ENCODE data around the gene UBL7.

UBL7 gene

DNA sequence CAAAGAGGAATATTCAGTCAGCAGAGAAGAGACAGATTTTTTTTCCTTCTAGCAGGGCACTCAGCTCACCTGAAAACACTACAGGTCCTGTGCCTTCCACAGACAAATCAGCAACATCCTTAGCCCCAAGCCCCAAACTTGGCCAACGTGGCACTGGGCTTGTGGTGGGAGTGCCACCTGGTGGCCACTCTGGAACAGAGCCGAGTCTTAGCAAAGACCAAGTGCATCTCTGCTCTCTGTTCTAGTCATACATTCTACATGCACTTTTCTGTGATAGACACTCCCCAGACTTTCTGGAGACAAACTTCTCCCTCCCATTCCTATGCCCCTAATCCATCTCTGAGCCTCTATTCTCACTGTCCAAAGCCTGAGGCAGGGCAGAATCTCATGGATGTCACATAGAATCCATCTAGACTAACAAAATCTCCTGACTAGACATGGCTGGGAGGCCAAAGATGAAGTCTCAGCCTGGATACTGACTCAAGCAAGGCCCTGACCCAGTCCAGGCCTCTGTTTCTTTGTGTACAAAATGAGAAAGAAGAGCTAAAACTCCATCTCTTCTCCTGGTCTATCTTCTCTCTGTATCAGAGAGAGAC, 22.1 kb downstream of the UBL7 start:
- peak; percentile 54 for DNase-seq (ENCODE audit: low read depth)

DNA sequence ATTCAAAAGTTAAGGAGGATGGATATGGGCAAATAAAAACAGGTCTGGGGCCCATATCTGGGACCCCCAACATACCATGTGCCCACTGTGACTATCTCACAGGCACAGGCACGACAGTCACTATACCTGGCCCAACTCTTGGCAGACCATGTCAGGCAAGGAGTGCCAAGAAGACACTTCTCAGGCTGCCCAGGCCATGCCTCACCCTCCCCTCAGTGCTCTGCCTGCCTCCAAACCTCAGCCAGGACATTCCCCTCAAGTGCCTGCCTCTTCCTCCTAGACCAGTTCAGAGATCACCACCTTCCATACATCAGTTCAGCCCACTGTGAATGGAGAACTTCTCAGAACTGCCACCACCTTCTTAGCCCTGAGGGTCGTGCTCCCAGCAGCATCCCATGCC, 22.8 kb downstream of the UBL7 start:
- DNase-seq (ENCODE audit: low read depth) = no peak

DNA sequence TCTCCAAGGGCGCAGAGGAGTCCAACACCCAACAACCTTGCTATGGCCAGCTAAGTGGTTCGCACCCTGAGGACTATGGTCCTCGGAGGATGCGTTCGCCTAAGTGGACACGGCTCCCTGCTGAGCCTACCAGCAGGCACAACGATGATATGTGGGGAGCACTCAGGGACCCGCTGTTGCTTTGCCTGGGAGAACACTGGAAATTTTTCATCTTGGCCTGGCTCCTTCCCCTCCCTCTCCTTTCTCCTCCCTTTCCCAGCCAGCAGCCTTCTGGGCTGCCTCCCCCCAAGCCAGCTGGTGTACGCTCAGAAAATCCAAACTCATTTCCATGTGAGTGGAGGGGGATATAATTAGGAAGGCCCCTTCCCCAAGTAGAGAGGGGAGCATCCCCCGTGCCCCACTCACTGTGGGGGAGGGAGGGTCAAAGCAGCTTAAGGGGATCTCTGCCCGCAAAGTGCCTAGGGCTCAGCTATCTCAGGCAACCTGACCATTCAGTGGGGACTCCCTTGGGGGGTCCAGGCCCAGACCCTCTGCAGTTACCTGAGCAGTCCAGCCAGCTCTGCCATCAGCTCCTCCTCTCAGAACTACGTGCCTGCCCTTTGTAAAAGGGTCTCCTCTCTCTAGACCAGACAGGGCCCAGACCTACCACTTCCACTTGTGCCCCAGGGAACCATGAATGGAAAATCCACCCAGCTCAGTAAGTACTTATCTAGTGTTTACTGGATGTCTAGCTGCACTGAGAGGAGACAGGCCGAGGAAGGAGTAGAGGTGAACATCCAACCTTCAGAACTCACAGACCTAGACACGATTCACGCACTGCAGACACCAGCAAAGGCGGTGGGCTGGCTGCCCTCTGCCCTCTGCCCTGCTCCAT, 26.5 kb downstream of the UBL7 start:
- DNase-seq (ENCODE audit: low read depth) = no peak

DNA sequence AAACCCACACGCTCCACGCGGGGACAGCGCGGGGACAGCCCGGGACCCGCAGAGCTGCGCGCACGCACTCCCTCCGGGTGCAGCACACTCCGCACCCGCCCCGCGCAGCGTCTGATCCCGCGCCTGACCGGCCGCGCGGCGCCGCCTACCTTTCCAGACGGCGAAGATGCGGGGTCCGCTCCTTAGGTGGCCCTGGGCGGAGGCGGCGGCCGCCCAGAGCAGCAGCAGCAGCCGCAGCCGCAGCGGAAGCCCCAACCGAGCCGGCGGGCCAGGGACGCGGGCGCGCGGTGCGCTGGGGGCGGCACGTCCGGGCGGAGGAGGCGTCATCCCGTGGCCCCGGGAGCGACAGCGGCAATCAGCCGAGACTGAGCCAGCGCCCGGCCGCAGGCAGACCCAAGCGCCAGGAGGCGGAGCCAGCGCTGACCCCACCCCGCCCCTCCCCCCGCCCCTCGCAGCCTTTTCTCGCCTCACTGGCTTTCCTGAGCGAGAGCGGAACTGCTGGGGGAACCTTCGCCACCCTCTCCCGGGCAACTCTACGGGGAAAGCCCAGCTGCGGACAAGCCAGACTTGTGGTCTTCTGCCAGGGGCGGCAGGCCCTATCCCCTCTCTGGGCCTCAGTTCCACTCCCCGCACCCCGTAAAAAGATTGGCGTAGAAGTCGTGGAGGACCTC, 27.2 kb downstream of the UBL7 start, which contains the start of gene SEMA7A:
TSS of gene SEMA7A (minus strand) at position 367 of the 671 bp plus-strand sequence. CDS start at position 327, 40 bp downstream.
- peak; percentile 40 for DNase-seq (ENCODE audit: low read depth)

DNA sequence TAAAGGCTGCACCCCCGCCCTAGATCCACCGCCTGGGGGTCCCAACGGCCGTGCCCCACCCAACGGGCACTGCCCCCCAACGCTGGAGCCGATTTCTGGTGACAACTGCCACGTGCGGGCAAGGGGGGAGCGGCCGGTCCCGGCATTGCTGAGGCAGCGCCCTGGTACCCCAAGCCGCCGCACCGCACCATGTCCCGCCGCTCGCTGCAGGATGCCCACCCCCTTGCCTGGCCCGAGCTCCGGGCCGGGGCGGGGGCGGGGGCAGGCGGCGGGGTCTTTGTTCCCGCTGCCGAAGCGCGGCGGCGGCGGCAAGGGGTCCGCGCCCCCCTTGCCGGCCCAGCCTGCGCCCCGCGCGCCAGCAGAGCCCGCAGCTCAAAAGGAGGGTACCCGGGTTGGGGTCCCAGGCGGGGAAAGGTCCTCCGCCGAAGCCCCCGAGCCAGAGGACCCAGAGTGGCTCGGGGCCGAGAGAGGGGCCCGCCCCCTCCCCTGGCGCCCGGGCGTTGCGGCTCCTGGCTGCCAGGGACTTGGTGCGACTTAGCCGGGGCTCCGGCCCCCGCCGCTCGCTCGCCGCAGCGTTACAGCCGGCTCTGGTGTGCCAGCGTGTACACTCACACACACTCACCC, 27.9 kb downstream of the UBL7 start:
- no peak for DNase-seq (ENCODE audit: low read depth)

DNA sequence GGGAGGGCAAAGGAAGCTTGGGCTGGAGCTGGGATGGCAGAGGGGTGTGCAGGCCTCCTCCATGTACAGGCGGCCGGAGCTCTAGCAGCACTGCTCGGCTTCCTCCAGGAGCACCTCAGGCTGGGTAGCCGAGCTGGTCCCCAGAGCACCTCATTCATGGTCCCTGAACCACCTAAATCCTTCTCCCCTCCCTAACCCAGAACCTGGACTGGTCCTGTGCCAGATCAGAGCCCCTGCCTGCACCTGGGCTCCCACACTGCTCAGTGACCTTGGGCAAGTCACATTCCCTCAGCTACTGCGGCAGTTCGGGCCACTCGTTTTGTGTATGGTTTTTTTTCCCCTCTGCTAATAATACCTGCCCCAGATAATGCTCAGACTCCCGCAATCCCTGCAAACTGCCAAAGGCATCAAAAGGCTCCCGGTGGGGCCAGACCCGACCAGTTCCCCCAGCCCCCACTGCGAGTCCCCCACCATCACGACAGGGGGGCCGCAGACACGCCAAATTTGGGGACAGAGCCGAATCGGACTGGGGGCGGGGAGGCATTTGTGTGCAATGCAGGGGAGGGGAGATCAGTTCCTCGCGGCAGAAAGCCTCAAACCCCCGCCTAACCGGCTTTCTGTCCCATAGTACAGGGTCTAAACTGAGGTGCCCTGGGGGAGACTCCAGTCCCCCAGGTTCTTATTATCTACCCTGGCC, 28.5 kb downstream of the UBL7 start:
- DNase-seq (ENCODE audit: low read depth) = no peak

DNA sequence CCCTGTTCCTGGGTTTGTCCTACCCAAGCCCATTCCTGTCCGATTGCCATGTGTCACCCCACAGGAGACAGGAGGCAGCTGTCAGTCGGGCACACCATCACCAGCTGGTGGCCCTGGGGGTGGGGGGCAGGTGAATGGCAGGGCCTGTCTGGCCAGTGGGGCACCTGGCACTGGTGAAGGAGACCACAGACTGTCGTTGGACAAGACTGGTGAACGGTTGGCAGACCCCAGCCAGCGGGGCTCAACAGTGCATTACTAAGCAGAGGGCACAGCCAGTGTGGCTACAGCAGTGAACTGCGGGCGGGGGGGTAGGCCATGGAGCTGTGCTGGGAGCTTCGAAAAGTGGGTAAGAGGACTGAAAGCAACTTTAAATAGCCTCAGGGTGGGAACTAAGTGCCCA, 29.3 kb downstream of the UBL7 start:
- DNase-seq (ENCODE audit: low read depth) = no peak

DNA sequence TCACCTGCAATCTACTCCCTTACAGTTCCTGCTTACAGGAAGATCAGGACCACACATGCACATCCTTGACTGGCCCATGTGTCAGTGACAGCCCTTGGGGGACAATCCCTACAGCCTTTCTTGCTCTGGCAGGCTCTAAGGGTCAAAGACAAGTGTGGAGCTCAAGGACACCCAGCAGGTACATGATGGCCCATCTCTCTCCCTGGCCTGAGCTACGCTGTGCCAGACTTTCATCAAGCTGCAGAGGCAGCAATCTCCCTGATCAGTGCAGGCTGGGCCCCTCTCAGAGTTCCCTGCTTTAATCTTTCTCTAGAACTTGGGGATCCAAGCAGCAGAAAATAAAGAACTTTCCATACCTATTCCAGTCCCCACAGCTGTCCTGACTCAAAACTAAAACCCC, 29.8 kb downstream of the UBL7 start:
- no peak for DNase-seq (ENCODE audit: low read depth)

DNA sequence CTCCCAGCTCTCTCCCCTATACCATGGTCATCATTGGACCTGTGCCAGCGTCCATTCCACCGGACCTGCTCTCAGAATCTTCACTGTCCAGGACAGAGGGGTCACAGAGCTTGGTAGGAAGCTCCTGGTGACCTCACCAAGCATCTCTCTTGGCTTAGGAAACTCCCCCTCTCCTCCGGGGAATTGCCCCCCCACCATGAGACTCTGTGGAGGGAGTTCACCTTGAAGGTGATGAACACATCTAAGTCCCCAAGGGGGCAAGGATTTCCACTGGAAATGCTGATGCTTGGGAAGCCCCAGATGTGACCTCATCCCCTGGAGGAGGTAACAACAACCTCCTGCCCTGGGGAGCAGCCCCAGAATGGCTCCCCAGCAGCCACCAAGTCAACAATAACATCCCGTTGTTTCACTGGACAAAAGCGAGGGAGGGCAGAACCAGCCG, 30.4 kb downstream of the UBL7 start:
- DNase-seq (ENCODE audit: low read depth) = no peak

DNA sequence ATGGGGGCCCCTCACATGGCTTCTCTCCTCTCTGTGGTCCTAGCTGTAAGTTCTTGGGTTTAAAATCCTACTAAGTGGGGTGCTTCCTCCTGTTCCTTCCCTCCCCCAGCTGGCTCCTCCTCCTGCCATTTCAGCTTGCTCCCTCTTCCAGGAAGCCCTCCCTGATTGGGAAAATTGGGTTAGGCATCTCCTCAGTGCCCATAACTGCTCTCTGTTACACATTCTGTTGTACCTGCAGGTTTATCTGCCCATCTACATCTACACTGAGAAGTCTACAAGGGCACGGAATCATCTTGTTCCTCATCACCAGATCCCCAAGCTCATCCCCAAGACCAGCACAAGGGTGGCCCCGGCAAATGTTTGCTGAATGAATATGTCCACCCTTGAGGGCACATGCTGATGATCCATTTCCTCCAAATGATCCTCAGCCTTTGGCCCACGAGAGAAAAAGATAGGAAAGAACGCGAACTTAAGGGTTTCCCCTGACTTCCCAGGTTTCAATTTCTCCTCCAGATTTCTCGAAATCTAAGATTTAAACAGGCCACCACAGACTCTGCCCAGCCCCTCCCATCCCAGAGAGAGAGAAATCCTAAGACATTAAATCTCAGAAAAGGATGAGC, 31.1 kb downstream of the UBL7 start:
- DNase-seq (ENCODE audit: low read depth) = no peak

DNA sequence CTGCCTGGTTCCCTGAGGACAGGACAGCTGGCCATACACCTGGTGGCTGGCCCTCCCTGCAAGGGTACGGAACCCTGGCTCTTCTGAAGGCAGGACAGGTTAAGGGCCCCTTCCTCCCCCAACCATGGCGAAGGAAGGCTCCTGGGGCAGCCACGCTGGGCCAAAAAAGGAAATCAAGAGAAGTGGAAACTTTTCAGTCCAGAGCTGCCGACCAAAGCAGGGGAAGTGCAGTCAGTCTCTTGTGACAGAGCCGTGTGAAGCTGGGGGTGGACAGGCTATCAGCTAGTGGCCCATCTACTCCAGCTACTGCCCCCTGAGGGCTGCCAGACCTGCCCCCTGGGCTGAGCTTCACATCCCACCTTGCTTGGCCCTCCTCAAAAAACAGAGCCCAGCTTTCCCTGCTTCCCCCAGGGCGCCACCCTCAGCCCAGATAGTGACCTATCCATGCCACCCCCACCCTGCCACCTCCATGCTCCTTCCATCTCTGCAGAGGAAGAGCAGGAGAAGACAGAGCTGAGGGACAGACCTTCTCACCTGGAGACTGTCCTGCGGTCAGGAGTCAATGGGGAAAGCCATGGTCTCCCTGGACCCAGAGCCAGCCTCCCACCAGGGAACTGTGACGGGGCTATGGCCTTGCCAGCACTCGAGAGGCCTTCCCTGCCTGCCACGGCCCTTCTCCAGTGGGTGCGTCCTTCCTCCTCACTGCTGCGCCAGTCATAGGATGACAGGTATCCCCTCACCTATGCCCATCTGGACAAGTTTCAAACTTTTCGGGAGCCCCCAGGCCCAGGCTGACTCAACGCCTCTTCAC, 31.8 kb downstream of the UBL7 start:
- DNase-seq (ENCODE audit: low read depth) = no peak

DNA sequence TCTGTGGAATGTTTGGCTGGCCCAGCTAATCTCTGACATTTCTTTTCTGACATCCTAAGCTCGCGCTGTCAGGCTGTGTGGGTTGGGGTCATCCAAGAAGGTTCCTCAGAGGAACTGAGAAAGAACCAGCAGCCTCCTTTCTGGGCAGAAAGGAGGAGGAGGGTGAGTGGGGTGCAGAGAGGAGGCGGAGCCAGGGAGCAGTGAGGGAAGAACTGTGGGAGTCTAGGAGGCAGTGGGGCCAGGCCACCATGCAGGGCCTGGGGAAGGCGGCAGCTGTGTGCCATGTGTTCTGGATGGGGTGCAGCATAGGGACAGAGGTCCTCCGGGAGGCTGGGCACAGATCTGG, 32.5 kb downstream of the UBL7 start:
- DNase-seq (ENCODE audit: low read depth) = no peak

DNA sequence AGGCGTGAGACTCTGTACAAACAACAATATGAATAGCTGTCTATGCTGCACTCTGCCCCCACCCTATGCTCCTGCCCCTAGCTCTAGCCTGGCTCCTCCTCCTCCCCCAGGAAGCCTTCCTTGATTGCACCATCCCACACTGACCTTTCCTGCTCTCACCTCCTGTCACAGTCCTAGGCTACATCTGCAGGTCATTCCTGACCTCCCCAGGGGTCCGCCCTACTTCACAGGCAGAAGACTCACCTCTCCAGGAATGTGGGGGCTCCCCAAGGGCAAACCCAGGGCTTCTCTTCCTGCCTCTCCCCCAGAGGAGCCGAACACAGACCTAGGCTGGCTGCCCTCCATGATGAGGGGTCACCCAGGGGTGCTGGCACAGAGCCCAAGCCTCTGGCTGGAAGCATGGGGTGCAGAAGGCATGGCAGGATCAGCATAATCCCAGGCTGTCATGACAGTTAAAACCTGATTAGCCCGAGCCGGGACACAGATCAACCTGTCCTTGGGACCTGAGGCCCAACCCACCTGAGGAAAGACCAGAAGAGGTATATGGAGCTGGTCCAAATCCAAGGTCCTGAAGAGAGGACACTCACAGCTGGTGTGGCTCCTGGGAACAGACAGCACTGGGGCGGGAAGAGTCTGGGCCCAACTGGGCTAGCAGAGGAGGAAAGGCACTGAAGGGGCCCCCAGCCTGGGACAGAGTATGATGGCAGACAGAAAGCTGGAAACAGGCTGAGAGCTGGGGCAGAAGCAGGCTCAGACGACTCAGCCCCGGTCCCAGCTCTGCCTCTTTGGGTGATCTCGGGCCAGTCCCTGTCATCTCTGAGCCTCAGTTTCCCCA, 33.1 kb downstream of the UBL7 start:
- DNase-seq (ENCODE audit: low read depth) = no peak

DNA sequence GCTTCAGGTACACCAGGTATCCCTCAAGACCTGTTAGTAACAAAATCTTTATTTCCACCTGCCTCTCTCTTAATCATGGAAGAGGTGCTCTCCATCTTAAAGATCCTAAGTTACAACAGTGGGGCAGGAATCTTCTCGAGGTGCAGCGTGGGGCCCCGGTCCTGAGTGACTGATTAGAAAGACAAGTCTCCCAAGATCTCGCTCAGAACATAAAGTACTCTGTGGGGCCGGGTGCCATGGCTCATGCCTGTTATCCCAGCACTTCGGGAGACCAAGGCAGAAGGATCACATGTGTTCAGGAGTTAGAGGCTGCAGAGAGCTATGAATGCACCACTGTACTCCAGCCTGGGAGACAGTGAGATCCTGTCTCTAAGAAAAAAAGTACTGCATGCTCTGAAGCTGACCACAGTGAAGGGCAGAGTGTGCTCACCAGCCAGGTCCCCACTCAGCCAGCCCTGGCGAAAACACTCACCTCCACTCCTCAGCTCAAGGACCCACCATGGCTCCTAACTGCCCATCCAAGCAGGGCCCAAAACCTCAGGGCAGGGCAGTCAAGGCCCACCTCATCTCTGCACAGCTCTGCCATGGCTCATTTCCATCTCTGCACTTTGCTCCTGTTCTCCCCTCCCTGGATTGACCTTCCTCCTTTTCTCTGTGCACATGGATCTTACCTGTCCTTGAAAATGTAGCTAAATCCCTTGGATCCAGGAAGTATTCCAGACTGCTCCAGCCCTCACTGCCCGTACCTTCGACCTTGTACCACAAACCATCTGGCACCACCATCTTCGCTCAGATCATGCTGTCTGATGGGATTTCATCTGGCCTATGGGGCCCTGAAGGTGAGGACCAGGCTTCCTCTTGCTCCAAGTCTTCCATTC, 34.3 kb downstream of the UBL7 start:
- DNase-seq (ENCODE audit: low read depth) = no peak

DNA sequence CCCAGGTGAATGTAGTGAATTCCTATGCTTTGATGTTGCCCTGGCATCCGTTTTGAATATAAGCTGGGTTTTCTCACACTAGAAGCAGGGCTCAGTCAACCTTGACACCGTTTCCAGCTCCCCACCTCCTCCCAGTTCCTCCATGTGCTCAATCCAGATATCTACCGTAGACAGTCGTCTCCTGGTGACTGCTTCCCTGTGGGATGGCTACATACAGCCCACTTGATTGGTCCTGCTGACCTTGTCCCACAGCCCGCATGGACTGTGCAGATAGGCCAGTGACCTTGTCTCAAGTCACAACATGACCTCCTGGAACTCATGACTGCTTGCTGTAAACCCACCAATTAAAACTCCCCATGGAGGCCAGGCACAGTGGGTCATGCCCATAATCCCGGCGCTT, 35.3 kb downstream of the UBL7 start:
- no peak for DNase-seq (ENCODE audit: low read depth)

DNA sequence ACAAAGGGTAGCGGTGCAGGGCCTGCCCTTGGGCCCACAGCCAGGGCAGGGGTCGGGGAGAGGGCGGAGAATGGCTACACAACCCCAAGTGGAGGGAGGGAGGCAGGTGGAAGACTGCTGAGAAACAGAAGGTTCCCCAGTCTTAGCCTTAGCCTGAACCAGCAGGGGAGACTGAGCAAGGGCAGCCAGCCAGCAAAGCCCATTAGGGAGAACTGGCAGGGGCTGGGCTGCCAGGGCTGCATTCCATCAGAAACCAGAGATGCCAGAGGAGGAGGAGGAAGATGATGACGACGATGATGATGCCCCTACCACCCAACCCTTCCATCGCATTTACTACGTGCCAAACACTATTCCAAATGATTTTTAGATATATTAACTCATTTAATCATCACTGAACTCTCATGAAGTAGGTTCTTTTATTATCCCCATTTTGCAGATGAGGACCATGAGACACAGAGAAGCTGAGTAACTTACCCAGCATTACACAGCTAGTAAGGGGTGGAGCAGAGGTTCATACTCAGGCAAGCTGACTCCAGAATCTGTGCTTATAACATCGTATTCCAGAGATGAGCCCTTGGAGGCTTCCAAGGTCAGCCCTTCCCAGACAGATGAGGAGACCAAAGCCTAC, 35.9 kb downstream of the UBL7 start:
- DNase-seq (ENCODE audit: low read depth) = no peak

DNA sequence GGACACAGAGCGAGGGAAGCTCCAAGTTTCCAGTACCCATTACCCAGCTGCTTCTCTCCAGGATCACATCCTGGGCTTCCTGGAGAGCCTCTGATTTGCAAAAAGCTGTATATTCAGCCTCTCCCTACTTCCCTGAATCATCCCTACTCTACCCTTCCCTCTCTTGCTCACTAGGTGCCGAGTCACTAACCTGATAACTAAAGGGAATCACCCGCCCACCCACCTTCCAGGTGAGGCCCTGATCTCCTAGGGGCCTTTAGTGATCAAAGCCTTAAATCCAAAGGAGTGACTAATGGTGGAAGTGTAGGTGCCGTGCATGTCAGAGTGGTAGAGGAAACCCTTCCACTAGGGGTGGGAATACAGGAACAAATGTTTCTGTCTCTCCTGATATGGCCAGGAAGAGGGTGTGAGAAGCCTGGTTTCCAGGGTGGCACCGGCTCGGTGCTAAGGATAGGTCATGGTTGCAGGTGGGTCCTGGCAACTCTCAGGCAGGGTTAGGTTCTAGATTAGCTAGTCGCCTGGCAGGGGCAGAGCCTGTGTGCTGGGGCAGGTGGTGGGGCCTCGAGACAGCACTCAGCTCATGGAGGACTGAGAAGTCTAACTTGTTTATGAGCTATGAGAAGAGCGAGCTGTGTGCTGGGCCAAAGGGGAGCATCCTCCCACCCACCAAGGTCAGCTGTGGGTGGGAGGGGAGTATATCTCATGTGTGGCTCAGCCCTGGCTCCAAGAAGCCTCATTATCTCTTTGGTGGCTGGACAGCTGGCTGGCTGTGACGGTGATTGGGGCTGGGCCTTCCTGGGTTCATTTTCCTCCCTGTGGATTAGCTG, 37.3 kb downstream of the UBL7 start:
- no peak for DNase-seq (ENCODE audit: low read depth)

All from stimulated activated CD8-positive, alpha-beta memory T cell treated with anti-CD3 and anti-CD28 coated beads, Interleukin-15, amount 100 ng/mL, for 1 hour (primary cell).